Tibial artery (tissue), 4 donors: Measurements from ENCODE around the gene DOK1.
A peak's percentile ranks its signal among the peaks of the same experiment; 100 is the strongest.

Experiments
- DNase-seq, 2 donors: peaks; one replicate each; pipeline ENCODE4 v3.0.0-alpha.2; 2019
- H3K27ac ChIP-seq, 2 donors: fragments of 200-600 bp; sonication (generic) in 1 of 2; 1 replicate in 1 of 2; 2 replicates in 1 of 2; pipeline ENCODE4 v1.5.1; 2018 to 2019; ENCODE audit warnings: mild to moderate bottlenecking in 1 of 2
- H3K27me3 ChIP-seq, 2 donors: fragments of 200-600 bp; sonication (generic) in 1 of 2; one replicate each; pipeline versions ENCODE4 v1.5.1 to v1.6.0; 2016 to 2019
- H3K36me3 ChIP-seq, 3 donors: fragments of 200-600 bp; sonication (generic) in 2 of 3; one replicate each; pipeline ENCODE4 v1.5.1; 2016 to 2019; ENCODE audit warnings: mild to moderate bottlenecking in 2 of 3
- H3K4me1 ChIP-seq, 4 donors: fragments of 200-600 bp; sonication (generic) in 2 of 4; 1 replicate in 3 of 4; 2 replicates in 1 of 4; pipeline ENCODE4 v1.5.1; 2016 to 2019
- H3K4me3 ChIP-seq, 2 donors: fragments of 200-600 bp; sonication (generic) in 1 of 2; 1 replicate in 1 of 2; 2 replicates in 1 of 2; pipeline ENCODE4 v1.5.1; 2018 to 2019; ENCODE audit warnings: mild to moderate bottlenecking in 2 of 2
- H3K9me3 ChIP-seq, 3 donors: fragments of 200-600 bp; sonication (generic) in 1 of 3; one replicate each; pipeline ENCODE4 v1.5.1; 2016 to 2019
- CTCF ChIP-seq, 2 experiments: fragments of 200-600 bp in 1 of 2; fragments of 450-650 bp in 1 of 2; IDR thresholded peaks; one replicate each; pipeline ENCODE4 v1.5.1; 2017 to 2019; ENCODE audit warnings: antibody characterized with exemption in 2 of 2, mild to moderate bottlenecking in 1 of 2, moderate library complexity in 1 of 2
- intact Hi-C: fragments of 100-400 bp; cut with DNase I; formaldehyde crosslinking; loops from one replicate; pipeline ENCODE4 v1.15.0; 2023; ENCODE audit warnings: low total_unique reads

DOK1 gene

GRCh38 chr2:74572178-74572925 lies 17.8 kb downstream of the DOK1 start:
- Histone ChIP-seq H3K4me3 (no peak overlapping the region), H3K9me3 (no peaks in the 10 kb centered on the region), H3K4me1 (peaks cover 0 to 11% (median 4%) of the 10 kb centered on the region in 4 donors), H3K27ac (no peak overlapping the region), H3K27me3 (no peaks in the 10 kb centered on the region), H3K36me3 (no peaks in the 10 kb centered on the region)
- no peak for DNase-seq
- TF ChIP-seq CTCF (IDR thresholded peaks at IDR 0.05) = no peak
- intact Hi-C loops = no loop called here

- Histone ChIP-seq H3K9me3 (no peaks in the 10 kb centered on the region), H3K4me1 (peaks cover 0 to 8% (median 0%) of the 10 kb centered on the region in 4 donors), H3K4me3 (no peak overlapping the region), H3K36me3 (no peaks in the 10 kb centered on the region), H3K27ac (no peak overlapping the region), H3K27me3 (no peaks in the 10 kb centered on the region)
- intact Hi-C loops = no loop called here
- DNase-seq = no peak
- no peak for TF ChIP-seq CTCF (IDR thresholded peaks at IDR 0.05)
Observed at GRCh38 chr2:74573747-74574562, 19.4 kb downstream of the DOK1 start.

DNA sequence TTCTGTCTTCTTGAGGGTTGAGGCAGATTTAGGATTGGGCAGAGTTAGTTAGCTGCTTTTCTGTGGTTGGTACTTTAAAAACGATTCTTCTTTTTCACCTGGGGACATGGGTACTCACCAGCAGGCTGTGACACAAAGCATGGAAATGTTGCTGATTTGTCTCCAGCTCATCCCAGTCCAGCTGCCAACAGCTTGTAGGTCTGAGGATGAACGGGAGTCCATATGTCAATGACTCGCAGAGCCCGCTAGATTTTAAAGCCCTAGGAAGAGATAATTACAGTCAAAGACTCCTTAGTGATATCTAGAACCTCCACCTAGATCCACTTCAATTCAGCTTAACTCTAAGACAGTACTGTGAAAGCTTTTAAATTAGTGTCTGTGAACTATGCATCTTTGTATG lies 20.8 kb downstream of the DOK1 start:
- intact Hi-C loops = no loop called here
- DNase-seq = no peak
- Histone ChIP-seq H3K27me3 (no peaks in the 10 kb centered on the region), H3K27ac (no peak overlapping the region), H3K4me3 (no peak overlapping the region), H3K9me3 (no peaks in the 10 kb centered on the region), H3K4me1 (peaks cover 0 to 8% (median 0%) of the 10 kb centered on the region in 4 donors), H3K36me3 (no peaks in the 10 kb centered on the region)
- no peak for TF ChIP-seq CTCF (IDR thresholded peaks at IDR 0.05)

DNA sequence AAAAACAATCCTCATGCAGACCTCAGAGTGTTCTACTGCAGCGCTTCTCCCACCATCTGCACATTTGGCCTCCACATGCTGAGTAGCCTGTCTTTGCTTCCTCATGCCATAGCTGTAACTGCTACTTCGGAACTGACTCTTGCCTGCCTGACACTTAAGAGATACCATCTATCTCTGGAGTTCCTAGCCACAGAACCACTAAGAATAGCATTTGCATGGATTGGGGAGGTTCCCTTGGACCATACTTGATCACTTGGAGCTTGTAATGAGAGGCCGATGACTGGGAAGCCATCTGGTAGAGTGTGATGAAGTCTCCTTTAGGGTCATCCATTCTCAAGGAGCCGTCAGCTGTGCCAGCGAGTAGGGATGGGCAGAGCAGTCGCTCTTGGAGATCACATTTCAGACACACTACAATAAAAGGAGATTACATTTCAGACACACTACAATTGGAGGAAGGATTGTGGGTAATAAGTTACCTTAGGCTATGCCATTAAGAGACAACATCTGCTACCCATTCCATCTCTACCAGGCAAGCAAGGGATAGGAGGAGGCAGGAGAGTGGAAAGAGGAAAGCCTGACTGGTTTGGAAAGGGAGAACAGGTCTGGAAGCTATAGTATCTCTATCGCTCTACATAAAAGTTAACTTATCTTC lies 21.8 kb downstream of the DOK1 start:
- no peaks in the 10 kb centered on the region for H3K27me3 ChIP-seq
- H3K9me3 ChIP-seq = no peaks in the 10 kb centered on the region
- H3K27ac ChIP-seq = peak overlapping the region; percentile 32 to 34
- intact Hi-C loops = no loop called here
- no peak for TF ChIP-seq CTCF (IDR thresholded peaks at IDR 0.05)
- H3K4me3 ChIP-seq = no peak overlapping the region
- peaks cover 0 to 8% (median 0%) of the 10 kb centered on the region in 4 donors for H3K4me1 ChIP-seq
- no peak for DNase-seq
- H3K36me3 ChIP-seq = no peaks in the 10 kb centered on the region

- peak overlapping the region; percentile 32 to 34 for H3K27ac ChIP-seq
- TF ChIP-seq CTCF (IDR thresholded peaks at IDR 0.05) = no peak
- DNase-seq = peak; percentile 72
- no peaks in the 10 kb centered on the region for H3K27me3 ChIP-seq
- no peak overlapping the region for H3K4me3 ChIP-seq
- H3K36me3 ChIP-seq = no peaks in the 10 kb centered on the region
- no peaks in the 10 kb centered on the region for H3K9me3 ChIP-seq
- H3K4me1 ChIP-seq = peaks cover 0 to 8% (median 0%) of the 10 kb centered on the region in 4 donors
- intact Hi-C loops = no loop called here
Observed at GRCh38 chr2:74576863-74577229, 22.3 kb downstream of the DOK1 start.
